ENCODE data around the gene CDH23.

DNA sequence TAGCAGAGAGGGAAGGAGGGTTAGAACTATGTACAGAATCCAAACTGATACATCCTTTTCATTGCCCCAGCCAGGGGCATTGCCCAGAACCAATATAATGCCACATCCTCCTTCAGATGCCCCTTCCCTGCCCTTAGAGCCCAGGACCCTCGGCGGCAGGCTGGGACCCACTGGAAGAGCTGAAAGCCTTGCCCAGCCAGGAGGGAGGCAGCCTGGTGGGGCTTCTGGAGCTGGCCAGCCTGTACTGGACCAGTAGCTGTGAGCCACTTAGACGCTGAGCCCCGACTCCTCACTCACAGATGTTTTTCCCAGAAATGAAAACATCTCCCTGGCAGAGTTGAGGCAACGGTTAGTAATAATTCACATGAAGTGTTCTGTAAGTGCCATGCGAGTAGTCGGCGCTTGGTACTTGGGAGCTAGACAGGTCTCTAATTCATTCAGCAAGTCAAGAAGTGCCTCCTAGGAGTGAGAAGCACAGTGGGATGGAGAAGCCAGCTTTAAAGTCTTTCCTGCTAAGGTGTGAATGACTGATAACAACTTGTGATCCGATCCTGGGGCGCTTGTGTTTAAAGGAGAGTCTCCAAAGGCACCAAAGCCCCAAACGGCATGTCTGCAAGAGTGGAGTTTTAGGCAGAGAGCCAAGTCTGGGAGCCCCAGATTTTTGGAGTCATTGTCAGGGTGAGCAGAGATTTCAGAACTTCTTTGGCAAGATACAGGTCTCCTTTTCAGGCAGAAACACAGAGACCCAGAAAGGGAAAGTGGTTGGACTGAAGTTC, 366.8 kb downstream of the CDH23 start:
- no peak for TF ChIP-seq EZH2phosphoT487 (IDR thresholded peaks at IDR 0.05; ENCODE audit: insufficient read depth, low read depth)
- no peak for TF ChIP-seq EZH2 (IDR thresholded peaks at IDR 0.05; ENCODE audit: insufficient read depth, poor library complexity, severe bottlenecking)

All from GM23248 (cell line).